ENCODE measurements around the gene SULT4A1.

The SULT4A1 gene

DNA sequence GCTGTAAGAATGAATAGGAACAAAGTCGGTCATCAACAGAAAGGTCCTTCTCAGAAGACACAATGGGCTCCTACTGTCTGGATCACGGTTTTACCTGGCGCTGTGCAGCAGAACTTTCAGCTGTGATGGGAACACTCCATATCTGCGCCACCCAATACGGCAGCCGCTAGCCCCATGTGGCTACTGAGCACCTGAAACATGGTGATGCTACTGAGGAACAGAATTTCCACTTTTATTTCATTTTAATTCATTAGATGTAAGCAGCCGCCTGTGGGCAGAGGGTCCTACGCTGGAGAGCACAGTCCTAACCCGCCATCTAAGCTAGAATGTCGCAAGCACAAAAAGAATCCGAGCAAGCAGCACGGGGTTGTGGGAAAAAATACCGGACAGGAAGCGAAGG is 2.7 kb downstream of the SULT4A1 start:
- DNase-seq, result no peak

DNA sequence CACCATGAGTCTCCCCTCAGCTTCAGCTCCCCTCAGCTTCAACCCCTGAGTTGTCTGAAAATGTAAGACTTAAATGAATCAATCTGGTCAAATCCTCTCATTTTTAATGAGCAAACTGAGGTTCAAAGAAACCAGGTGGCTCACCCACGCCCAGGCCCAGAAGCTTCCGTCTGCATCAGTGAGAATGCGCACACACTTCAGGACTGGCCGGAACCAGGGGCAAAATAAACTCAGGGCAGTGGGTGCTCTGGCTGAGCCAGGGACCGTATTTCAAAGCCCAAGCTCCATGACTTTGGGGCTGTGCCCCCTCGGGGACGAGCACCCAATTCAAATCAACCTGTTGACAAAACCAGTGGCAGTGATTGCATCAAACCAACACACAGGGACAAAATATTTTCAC is 3.1 kb downstream of the SULT4A1 start:
- no peak for DNase-seq

GRCh38 chr22:43858156-43858895 is 4.0 kb downstream of the SULT4A1 start:
- no peak for DNase-seq

GRCh38 chr22:43857367-43857766 is 4.9 kb downstream of the SULT4A1 start:
- no peak for DNase-seq

- DNase-seq, result no peak
These were observed 6.9 kb downstream of the SULT4A1 start for GRCh38 chr22:43855431-43855830.

- DNase-seq, result no peak
These were observed 7.5 kb downstream of the SULT4A1 start for GRCh38 chr22:43854786-43855271.

DNA sequence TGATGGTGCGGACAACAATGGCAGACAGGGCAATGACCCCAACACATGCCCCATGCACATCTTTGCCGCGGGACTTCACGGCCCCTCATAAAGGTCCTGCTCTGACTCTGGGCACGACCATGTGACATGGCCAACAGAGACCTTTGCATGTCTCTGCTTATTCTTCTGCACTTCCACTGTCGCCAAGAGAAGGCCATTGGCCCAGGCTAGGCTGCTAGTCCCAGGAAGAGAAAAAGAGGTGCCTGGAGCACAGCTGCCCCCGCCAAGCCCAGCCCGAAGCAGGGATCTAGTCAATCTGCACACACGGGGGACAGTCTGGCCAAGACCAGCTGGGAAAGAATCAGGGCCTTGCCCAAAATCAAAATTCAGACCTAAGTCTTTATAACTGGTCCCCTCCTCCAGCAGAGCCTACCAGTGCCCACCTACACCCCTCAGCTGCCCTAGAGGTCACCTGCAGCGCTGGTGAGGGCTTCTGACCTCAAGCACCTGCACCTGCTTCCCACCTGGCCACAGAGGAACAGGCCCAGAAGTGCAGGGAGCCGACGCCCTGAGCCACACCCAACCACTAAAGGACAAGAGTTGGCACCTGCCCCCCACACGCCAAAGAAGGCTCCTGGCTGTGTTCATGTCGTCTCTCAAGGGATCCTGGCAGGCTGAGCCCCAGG is 8.1 kb downstream of the SULT4A1 start:
- DNase-seq, result no peak

DNA sequence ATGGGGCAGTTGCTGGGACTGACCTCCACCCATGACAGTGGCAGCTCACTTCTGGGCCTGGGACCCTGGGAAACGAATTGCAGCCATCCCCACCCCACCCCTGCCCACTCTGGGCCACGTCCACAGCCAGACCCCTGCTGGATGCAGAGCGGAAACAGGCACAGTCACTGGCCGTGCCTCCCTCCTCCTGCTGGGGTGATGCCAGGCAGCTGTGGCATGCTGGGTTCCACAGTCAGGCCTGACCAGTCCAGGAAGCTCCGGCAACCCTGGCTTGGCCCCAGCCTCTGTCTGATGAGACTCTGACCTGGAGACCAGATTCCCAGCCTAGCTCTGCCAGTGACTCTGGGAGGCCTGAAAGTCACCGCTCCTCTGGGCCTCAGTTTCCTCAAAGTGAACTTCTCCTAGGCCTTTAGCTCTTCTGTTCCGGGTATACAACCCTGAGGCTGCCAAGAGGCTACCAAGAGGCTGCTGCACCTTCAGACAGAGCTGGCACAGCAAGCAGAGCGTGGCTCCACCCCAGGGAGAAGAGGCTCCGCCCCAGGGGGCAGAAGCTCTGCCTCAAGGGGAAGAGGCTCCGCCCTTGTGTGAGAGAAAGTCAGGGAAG is 8.9 kb downstream of the SULT4A1 start:
- DNase-seq, result no peak

GRCh38 chr22:43852573-43853327 is 9.6 kb downstream of the SULT4A1 start:
- DNase-seq, result no peak

- no peak for DNase-seq
These were observed 10.4 kb downstream of the SULT4A1 start for GRCh38 chr22:43851979-43852307.

DNA sequence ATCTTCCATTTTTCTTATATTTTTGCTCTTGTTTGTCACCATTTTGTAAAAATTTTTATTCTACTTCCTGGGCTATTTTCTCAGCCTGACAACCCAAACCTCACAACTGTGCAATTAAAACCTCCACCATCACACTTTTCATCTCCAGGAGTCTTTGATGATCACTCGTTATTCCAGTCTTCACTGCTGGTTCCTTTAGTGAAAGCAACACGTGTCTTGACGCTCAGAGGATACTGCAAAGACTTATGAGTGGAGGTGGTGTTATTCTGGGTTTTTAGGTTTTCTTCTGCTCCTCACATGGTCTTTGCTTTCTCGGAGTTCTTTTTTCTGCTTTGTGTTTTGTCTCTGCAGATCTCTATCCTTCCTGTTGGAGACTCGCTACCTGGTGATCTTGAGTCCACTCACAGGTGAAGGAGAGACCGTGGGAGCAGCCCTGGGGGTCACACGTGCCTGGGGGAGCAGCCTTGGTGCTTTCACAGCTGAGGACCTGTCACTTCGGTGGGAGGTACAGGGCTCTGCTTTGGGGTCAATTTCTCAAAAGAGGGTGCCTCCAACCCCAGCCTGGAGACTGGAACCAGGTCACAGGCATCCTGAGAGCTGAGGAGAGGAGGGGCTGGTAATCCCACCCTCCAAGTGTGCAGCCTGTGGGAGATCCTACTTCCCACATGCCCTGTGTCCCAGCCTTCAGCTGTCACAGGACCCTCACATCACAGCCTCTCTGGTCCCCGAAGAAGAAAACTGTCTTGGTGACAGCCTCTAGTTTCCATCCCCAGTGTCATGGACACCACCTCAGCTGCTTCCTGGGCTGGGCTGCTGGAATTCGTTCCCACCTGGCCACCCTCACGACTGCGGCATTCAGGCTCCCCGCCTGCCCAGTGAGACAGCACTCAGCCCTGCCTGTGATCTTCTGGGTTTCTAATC is 11.0 kb downstream of the SULT4A1 start:
- no peak for DNase-seq

- DNase-seq, result no peak
These were observed 11.8 kb downstream of the SULT4A1 start for GRCh38 chr22:43850529-43850928.

DNA sequence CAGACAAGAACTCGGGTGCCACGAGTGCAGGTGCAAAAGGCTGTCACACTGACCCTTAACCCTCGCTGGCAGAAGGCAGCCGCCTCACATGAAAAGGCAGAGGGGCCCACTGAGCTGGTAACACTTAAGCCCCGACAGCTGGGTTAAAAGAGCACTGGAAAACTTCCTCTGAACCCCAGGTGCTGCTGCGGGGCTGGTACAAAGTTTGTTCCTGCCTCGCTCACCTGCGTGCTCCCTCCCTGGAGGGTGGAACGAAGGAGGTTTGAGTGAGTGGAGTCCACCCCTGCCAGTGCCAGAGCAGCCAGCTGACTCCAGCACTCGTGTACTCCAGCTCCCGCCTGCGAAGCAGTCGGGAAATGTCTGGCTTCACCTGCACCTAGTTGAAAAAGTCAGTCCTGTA is 12.6 kb downstream of the SULT4A1 start:
- DNase-seq, result no peak

DNA sequence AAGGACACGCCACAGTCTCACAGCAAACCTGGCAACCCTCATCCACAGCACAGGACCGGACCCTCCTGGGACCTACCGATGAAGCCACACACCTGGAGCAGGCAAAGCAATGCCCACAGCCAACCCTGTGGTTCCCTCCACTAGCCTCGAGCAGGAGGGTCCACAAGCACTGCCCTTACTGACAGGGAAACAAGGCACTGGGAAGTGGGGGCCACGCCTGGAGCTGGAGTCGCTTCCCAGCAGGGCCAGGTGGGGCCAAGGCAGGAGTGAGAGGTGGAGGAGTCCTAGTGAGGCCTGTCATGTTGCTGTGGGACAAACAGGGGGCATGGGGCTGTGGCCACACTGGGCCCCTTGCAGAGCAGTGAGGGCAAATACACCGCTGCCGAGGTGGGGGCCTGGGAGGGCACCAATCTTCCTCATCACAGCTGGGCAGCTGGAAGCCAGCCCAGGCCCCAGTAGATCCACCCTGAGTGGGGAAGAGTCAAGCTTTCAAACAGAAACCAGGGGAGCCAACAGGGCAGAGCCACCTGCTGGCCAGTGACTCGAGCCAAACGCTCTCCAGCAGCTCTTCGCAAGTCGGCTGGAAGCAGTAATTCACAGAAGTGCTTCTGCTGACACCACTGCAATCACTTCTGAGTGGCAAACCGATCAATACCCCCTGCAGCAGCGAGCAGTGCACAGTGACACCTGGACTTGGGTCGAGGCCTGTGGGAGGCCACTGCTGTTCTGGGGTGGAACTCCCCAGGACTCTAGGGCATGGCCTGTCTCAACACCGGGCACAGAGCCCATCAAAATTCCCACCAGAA is 13.7 kb downstream of the SULT4A1 start:
- peak; percentile 54 for DNase-seq

DNA sequence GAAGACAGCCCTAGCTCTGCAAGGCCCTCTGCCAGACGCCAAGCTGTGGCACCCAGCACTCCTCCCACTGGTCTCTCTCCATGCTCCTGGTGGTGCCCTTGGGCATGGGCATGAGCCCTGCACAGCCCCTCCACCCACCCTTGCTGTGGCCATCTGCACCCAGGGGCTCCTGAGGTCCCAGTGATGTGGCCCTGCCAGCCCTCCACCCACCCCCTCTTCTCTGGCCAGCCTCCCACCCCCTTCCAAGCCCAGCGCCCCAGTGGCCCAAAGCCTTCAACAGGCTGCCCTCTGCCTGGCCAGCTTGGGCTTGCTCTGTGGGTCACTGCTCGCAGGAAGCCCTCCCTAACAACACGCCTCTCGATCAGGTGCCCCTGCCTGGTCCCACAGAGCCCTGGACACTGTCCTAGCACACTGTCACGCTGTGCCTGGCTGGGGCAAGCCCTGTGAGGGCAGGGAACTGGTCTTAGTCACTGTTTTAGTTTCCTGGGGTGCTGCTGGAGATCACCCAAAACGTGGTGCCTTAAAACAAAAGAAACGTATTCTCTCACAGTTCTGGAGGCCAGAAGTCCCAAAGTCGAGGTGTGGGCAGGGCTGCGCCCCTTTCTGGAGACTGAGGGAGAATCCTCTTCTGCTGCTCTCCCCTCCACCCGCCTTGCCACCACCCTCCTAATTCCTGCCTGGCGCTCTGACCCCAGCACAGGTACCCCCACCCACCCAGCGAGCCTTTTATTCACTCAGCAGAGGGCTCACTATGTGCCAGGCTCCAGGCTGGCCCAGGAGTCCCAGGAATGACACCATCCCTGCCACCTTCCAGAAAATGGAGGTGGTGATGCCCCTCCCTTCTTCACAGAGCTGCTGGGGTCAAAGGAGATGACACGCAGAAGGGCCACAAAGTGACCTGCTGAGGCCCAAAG is 14.7 kb downstream of the SULT4A1 start:
- DNase-seq, result no peak

- DNase-seq, result no peak
These were observed 15.3 kb downstream of the SULT4A1 start for GRCh38 chr22:43846966-43847365.

DNA sequence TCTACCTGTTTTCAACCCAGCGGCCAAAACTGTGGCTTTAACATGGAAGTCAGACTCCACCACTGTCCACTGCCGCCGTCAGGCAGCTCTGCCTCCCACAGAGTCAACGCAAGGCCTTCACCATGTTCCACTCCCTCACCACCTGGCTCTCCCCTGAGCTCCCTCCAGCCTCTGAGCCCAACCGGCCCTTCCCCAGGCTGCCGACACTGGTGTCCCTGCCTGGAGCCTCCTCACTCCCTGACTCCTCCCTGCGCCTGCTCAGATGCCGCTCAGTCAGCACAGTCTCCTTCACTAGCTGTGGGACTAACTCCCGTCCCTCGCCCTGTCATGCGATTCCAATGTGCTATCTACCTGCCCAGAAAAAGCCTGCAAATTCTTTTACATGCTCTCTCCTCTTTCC is 16.3 kb downstream of the SULT4A1 start:
- no peak for DNase-seq

GRCh38 chr22:43844560-43845545 is 17.5 kb downstream of the SULT4A1 start:
- no peak for DNase-seq

Data from SHP77 treated with DMSO at 0.1 percent for 48 hours (cell line).